A549 (cell line): Measurements from ENCODE around the gene NIPAL3. TPM values are rescaled to one million over a fixed set of nuclear protein-coding genes. Genes with fewer than 3 reads are reported as not detected.
A peak's percentile ranks its signal among the peaks of the same experiment; 100 is the strongest.

Experiments used
- ATAC-seq, 2 experiments: fragments of 200-7000 bp in 1 of 2; fragments of >200 bp in 1 of 2; cut with Nextera tagmentation in 1 of 2; cut with Tn5 transposase in 1 of 2; 3 replicates each; pipeline versions ENCODE4 v1.8.0 to v1.9.1; 2018 to 2020; ENCODE audit warnings: mild to moderate bottlenecking in 1 of 2, moderate library complexity in 1 of 2
- CTCF ChIA-PET: fragments of 300-600 bp; sonication (Branson Sonifier 250); formaldehyde crosslinking; extraction: SDS; loops from one replicate; lab custom pipeline; 2021; ENCODE audit warnings: antibody characterized with exemption, inconsistent platforms; lab: Yijun Ruan, JAX
- POLR2A ChIA-PET: fragments of 350-600 bp; formaldehyde crosslinking; extraction: SDS; loops from one replicate; lab custom pipeline; 2021; ENCODE audit warnings: antibody characterized with exemption, inconsistent platforms; lab: Yijun Ruan, JAX
- DNase-seq, 2 experiments: peaks; one replicate each; pipeline versions ENCODE4 v3.0.0 to v3.0.0-alpha.2; 2011 to 2016; ENCODE audit warnings: low read depth in 1 of 2, low spot score in 1 of 2
- FAIRE-seq: peaks from 2 replicates; lab custom pipeline; 2011; peaks lifted over from hg19 to GRCh38; lab: Jason Lieb, UNC
- H3K27ac ChIP-seq, 2 experiments: fragments of >200 bp; sonication (Bioruptor Twin); formaldehyde crosslinking; 3 replicates each; pipeline ENCODE4 v1.5.1; 2016 to 2017
- H3K4me1 ChIP-seq: fragments of >200 bp; sonication (Bioruptor Twin); formaldehyde crosslinking; 3 replicates; pipeline ENCODE4 v1.6.1; 2016
- H3K4me2 ChIP-seq: fragments of >200 bp; sonication (Bioruptor Twin); formaldehyde crosslinking; 3 replicates; pipeline ENCODE4 v1.6.1; 2016
- H3K4me3 ChIP-seq: fragments of >200 bp; sonication (Bioruptor Twin); formaldehyde crosslinking; 3 replicates; pipeline ENCODE4 v1.5.1; 2016
- H3K9me3 ChIP-seq: fragments of >200 bp; sonication (Bioruptor Twin); formaldehyde crosslinking; 3 replicates; pipeline ENCODE4 v1.6.1; 2016
- CBX2 ChIP-seq: fragments of 200-600 bp; sonication (generic); IDR thresholded peaks from 2 replicates; pipeline ENCODE4 v1.6.1; 2016; ENCODE audit warnings: low read depth, mild to moderate bottlenecking, borderline replicate concordance
- CHD2 ChIP-seq: fragments of 150-350 bp; IDR thresholded peaks from 2 replicates; pipeline ENCODE4 v1.6.1; 2014; ENCODE audit warnings: low read length; ENCODE audit not compliant: partially characterized antibody
- CHD4 ChIP-seq: fragments of 200-600 bp; sonication (generic); IDR thresholded peaks from 2 replicates; pipeline ENCODE4 v1.6.1; 2016; ENCODE audit warnings: antibody characterized with exemption, mild to moderate bottlenecking, borderline replicate concordance
- EHMT2 ChIP-seq: fragments of 200-600 bp; sonication (generic); IDR thresholded peaks from 2 replicates; pipeline ENCODE4 v1.6.1; 2016; ENCODE audit warnings: antibody characterized with exemption, low read depth, mild to moderate bottlenecking, moderate library complexity
- EP300 ChIP-seq, 2 experiments: fragments of >200 bp; sonication (Bioruptor Twin); formaldehyde crosslinking; IDR thresholded peaks; 2 replicates in 1 of 2; 3 replicates in 1 of 2; pipeline ENCODE4 v1.6.1; 2016 to 2017
- FOSL2 ChIP-seq, 2 experiments: fragments of 450-650 bp in 1 of 2; fragments of >200 bp in 1 of 2; sonication (Bioruptor Twin) in 1 of 2; formaldehyde crosslinking; IDR thresholded peaks; 2 replicates each; pipeline versions ENCODE4 v1.5.0 to v1.6.1; 2016 to 2020; ENCODE audit warnings: mild to moderate bottlenecking in 1 of 2, moderate library complexity in 1 of 2
- GATA3 ChIP-seq: IDR thresholded peaks from 2 replicates; pipeline ENCODE4 v1.6.1; 2012; ENCODE audit warnings: borderline replicate concordance
- HDAC2 ChIP-seq: fragments of 200-600 bp; sonication (generic); IDR thresholded peaks from 2 replicates; pipeline ENCODE4 v1.6.1; 2016
- MAZ ChIP-seq: fragments of 150-350 bp; IDR thresholded peaks from 2 replicates; pipeline ENCODE4 v1.6.1; 2014; ENCODE audit warnings: antibody characterized with exemption, low read depth, low read length, borderline replicate concordance
- NFE2L2 ChIP-seq: fragments of 150-350 bp; conservative IDR thresholded peaks from 2 replicates; pipeline ENCODE4 v1.6.1; 2014; ENCODE audit warnings: low read length
- PHF8 ChIP-seq: fragments of 200-600 bp; sonication (generic); IDR thresholded peaks from 2 replicates; pipeline ENCODE4 v1.6.1; 2016; ENCODE audit warnings: low read depth, mild to moderate bottlenecking, antibody characterized with exemption, moderate library complexity, borderline replicate concordance
- RAD21 ChIP-seq, 2 experiments: fragments of >200 bp in 1 of 2; sonication (Bioruptor Twin) in 1 of 2; formaldehyde crosslinking in 1 of 2; IDR thresholded peaks in 1 of 2; conservative IDR thresholded peaks in 1 of 2; 2 replicates in 1 of 2; 3 replicates in 1 of 2; pipeline ENCODE4 v1.6.1; 2012 to 2018; ENCODE audit warnings: inconsistent platforms in 1 of 2
- RARB ChIP-seq: fragments of 250-450 bp; sonication (Bioruptor Pico); IDR thresholded peaks from 2 replicates; pipeline ENCODE4 v1.8.0; 2021; ENCODE audit warnings: mild to moderate bottlenecking, moderate library complexity
- RCOR1 ChIP-seq: fragments of 150-350 bp; IDR thresholded peaks from 2 replicates; pipeline ENCODE4 v1.6.1; 2014; ENCODE audit warnings: antibody characterized with exemption, low read length, low read depth
- RFX5 ChIP-seq: fragments of 450-650 bp; IDR thresholded peaks from 2 replicates; pipeline ENCODE4 v1.7.1; 2014; ENCODE audit warnings: antibody characterized with exemption, mild to moderate bottlenecking, moderate library complexity
- SREBF2 ChIP-seq: fragments of 450-650 bp; IDR thresholded peaks from 2 replicates; pipeline ENCODE4 v1.6.1; 2014; ENCODE audit warnings: mild to moderate bottlenecking, moderate library complexity
- TFCP2L1 ChIP-seq: fragments of 250-450 bp; sonication (Bioruptor Pico); IDR thresholded peaks from 2 replicates; pipeline ENCODE4 v1.5.0; 2021; ENCODE audit warnings: mild to moderate bottlenecking
- WGBS: methylation state at CpG from one replicate; pipeline ENCODE4 v1.1.6; 2017; ENCODE audit errors: missing lambda C conversion rate; 5-methylcytosine and 5-hydroxymethylcytosine counted together
- polyA plus RNA-seq, 4 experiments: library from polyadenylated mRNA; depleted of rRNA in 3 of 4; stranded (reverse); fragments of >200 nt; fragmentation: RNase III in 1 of 4; extraction: RNeasy Plus Mini Kit Qiagen cat#74134 plus additional on column Dnase treatment in 1 of 4; gene quantifications; 2 replicates in 3 of 4; 3 replicates in 1 of 4; pipeline ENCODE4 v1.2.3, GENCODE V29; 2011 to 2017
- TF ChIP-seq, protein P1 (sequence below): fragments of 150-350 bp; IDR thresholded peaks from 2 replicates; pipeline ENCODE4 v1.6.1; 2014; ENCODE audit warnings: low read depth, mild to moderate bottlenecking, low read length
- TF ChIP-seq, protein P2 (sequence below): fragments of >200 bp; sonication (Bioruptor Twin); formaldehyde crosslinking; IDR thresholded peaks from 2 replicates; pipeline ENCODE4 v1.6.1; 2016

The NIPAL3 gene
- polyA plus RNA-seq, 2 of the 4 experiments (the other 2 are of a cell fraction): 5.1 to 10.4 TPM

DNA sequence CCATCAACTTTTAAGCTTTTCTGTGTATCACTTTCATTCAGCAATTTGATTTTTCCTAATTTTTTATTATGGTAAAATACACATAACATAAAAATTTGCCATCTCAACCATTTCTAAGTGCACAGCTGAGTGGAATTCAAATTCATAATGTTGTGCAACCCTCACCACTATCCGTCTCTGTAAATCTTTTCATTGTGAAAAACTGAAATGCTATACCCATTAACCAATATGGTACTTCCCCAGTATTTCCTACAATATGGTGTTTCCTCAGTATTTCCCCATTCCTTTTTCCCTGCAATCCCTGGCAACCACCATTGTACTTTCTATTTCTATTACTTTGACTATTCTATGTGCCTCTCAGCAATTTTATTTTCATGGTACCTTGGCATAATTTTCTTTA lies 8.8 kb upstream of the NIPAL3 start:
- FAIRE-seq (no peak), ATAC-seq (no peak), DNase-seq (no peak)
- Histone ChIP-seq H3K4me3 (no peak overlapping the region), H3K9me3 (peaks cover 8% of the 10 kb centered on the region; the same call in 1 of the 3 replicates), H3K27ac (no peak overlapping the region), H3K4me1 (peaks cover 24% of the 10 kb centered on the region), H3K4me2 (no peak overlapping the region)
- POLR2A ChIA-PET: no interaction called here
- CTCF ChIA-PET: interaction anchor here (7.9 kb wide), 1 partner anchor 14 kb away, joined by 48 read pairs; no protein-coding TSS in a partner anchor
- no peak for TF ChIP-seq EHMT2
- TF ChIP-seq EP300 (IDR thresholded peaks at IDR 0.05): no peak
- TF ChIP-seq SREBF2: no peak
- TF ChIP-seq RFX5: no peak
- TF ChIP-seq, protein P1, sequence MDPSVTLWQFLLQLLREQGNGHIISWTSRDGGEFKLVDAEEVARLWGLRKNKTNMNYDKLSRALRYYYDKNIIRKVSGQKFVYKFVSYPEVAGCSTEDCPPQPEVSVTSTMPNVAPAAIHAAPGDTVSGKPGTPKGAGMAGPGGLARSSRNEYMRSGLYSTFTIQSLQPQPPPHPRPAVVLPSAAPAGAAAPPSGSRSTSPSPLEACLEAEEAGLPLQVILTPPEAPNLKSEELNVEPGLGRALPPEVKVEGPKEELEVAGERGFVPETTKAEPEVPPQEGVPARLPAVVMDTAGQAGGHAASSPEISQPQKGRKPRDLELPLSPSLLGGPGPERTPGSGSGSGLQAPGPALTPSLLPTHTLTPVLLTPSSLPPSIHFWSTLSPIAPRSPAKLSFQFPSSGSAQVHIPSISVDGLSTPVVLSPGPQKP: no peak
- no peak for TF ChIP-seq CHD4
- TF ChIP-seq NFE2L2: no peak
- no peak for TF ChIP-seq GATA3
- TF ChIP-seq RCOR1: no peak
- TF ChIP-seq RARB (CRISPR knock-in tag): no peak
- TF ChIP-seq, protein P2, sequence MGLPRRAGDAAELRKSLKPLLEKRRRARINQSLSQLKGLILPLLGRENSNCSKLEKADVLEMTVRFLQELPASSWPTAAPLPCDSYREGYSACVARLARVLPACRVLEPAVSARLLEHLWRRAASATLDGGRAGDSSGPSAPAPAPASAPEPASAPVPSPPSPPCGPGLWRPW: no peak
- no peak for TF ChIP-seq CHD2
- no peak for TF ChIP-seq RAD21 (conservative IDR thresholded peaks at IDR 0.05 in 1 of 2, IDR thresholded peaks at IDR 0.05 in 1 of 2)
- TF ChIP-seq PHF8: no peak
- TF ChIP-seq HDAC2: no peak
- TF ChIP-seq MAZ: no peak
- TF ChIP-seq CBX2: no peak
- no peak for TF ChIP-seq TFCP2L1 (CRISPR knock-in tag)
- WGBS: 85% methylated on average over 1 of the region's 1 CpG

DNA sequence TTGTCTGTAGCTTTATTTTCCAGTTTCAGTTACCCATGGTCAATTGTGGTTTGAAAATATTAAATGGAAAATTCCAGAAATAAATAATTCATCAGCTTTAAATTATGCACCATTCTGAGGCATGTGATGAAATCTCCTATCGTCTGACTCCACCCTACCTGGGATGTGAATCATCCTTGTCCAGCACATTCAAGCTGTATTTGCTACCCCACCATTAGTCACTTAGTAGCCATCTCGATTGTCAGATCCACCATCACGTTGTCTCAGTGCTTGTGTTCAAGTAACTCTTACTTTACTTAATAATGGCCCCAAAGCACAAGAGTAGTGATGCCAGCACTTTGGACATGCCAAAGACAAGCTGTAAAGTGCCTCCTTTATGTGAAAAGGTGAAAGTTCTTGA lies 6.1 kb upstream of the NIPAL3 start:
- POLR2A ChIA-PET: interaction anchor here (0.6 to 0.9 kb wide), 2 partner anchors 16 to 93 kb away, joined by 3 read pairs; partner anchors contain the start of gene RCAN3
- DNase-seq (peak; percentile 32 to 60), FAIRE-seq (no peak), ATAC-seq (peak in 1 of 2 experiments; percentile 28; a peak in 2 of 6 replicates)
- peaks cover 43% of the 10 kb centered on the region for H3K4me1 ChIP-seq
- H3K27ac ChIP-seq: peak overlapping the region; percentile 29 to 57; a peak in 3 of 6 replicates
- H3K4me2 ChIP-seq: peak overlapping the region; percentile 61
- H3K9me3 ChIP-seq: peaks cover 8% of the 10 kb centered on the region; the same call in 1 of the 3 replicates
- TF ChIP-seq, protein P2: no peak
- TF ChIP-seq CHD4: no peak
- no peak for TF ChIP-seq RARB (CRISPR knock-in tag)
- 0 out of 2 replicates have a peak, but pooled peaks have one; percentile 18 for TF ChIP-seq FOSL2 (IDR thresholded peaks at IDR 0.05)
- TF ChIP-seq FOSL2 (CRISPR knock-in tag; IDR thresholded peaks at IDR 0.05): peak; percentile 44
- TF ChIP-seq HDAC2: no peak
- TF ChIP-seq, protein P1: no peak
- no peak overlapping the region for H3K4me3 ChIP-seq
- CTCF ChIA-PET: interaction anchor here (0.7 to 9.5 kb wide), 4 partner anchors 16 to 332 kb away, joined by 4 to 86 read pairs (median 8); no protein-coding TSS in a partner anchor
- 3% methylated on average over 3 of the region's 3 CpGs for WGBS
